Midbrain (tissue), 1 donor: ENCODE data around the gene SCML2.
"Not testable (repeated sequence)": the region's sequence is repeated elsewhere in the genome, so short reads cannot be mapped to it uniquely, and the experiment has no call there.

Experiments
- DNase-seq: peaks from one replicate; lab custom pipeline; 2025; lab: John Stamatoyannopoulos, UW

Gene SCML2

GRCh38 chrX:18354369-18355223, at the start of gene SCML2:
SCML2 (minus strand) TSS chrX:18354688; CDS start chrX:18334071, 20,617 bp downstream.
- peak; percentile 7 for DNase-seq

- DNase-seq = no peak
These were observed 47.3 kb upstream of the SCML2 start for GRCh38 chrX:18401848-18402213.

DNA sequence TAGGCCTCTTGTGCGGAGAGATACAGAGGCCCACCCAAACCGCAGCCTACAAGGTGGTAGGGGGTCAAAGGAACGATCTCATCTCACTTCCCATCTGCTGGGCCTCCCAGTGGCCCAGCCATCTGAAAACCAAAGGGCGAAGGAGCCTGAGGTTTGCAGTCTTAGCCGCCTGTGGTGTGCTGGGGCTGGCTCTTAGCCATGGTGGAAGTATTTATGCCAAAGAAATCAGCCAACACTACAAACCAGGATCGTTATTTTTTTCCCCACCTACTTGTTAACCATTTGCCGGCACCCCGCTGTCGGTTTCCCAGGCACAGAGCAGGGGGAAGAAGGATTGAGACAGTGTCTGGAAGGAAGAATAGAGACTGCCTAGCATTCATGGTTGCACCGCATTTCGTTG, 40.0 kb upstream of the SCML2 start:
- DNase-seq = no peak

- peak; percentile 76 for DNase-seq
These were observed 36.6 kb upstream of the SCML2 start for GRCh38 chrX:18390941-18391538.

GRCh38 chrX:18389966-18390365, 35.5 kb upstream of the SCML2 start:
- DNase-seq = no peak

- DNase-seq = no peak
These were observed 23.3 kb upstream of the SCML2 start for GRCh38 chrX:18377796-18378195.

DNA sequence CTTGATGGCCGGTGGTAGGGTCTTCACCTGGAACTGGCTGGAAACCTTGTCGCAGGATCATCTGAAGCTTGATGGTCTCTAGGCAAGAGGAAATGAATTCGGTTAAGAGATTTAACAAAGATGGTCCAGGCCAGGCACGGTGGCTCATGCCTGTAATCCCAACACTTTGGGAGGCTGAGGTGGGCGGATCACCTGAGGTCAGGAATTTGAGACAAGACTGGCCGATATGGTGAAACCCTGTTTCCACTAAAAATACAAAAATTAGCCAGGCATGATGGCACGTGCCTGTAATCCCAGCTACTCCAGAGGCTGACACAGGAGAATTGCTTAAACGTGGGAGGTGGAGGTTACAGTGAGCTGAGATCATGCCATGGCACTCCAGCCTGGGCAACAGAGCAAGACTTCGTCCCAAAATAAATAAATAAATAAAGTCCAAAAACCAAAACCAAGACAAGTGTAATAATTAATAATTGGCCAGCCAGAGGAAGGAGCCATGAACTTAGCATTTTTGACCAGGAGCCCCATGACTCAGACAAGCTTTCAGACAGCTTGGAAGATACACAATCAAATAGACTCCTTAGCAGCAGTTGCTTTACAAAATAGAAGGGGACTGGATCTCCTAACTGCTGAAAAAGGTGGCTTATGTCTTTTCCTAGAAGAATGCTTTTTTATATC, 20.8 kb upstream of the SCML2 start:
- not testable (repeated sequence) for DNase-seq

- DNase-seq = not testable (repeated sequence)
These were observed 14.6 kb upstream of the SCML2 start for GRCh38 chrX:18369096-18369495.

DNA sequence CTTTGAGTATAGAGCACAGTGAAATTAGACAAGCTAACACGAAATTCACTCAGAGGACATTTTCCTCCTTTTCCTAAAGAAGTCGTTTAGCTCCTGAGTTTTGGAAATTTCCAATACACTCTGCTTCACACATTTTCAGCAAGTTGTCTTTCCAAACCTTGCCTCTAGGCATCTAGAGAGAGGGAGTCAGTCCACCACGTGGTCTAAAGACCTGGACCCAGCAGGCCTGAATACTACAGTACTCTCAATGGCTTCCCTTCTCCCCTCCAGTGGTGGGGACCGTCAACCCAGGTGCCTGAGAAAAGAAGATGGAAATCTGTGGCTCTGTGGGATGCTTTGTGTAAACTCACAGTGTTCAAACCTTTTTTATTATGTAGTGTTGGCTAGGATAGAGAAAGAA, 13.9 kb upstream of the SCML2 start:
- no peak for DNase-seq

DNA sequence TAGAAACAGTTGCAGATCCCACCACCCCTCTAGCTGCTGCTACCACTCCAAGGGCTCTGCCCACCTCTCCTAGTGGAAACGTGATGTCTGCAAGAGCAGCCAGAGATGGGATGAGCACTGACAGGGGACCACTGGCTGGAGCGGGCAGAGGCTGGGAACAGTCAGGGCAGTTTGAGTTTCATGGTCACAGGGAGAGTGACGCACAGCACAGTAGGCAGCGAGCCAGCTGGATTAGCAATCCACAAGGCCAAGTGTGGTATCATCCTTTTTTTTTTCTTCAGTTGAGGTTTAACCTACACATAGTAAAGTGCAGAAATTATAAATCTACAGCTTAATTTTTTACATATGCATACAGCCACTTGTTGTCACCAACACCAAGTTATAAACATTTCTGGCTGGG, 6.4 kb upstream of the SCML2 start:
- no peak for DNase-seq

DNA sequence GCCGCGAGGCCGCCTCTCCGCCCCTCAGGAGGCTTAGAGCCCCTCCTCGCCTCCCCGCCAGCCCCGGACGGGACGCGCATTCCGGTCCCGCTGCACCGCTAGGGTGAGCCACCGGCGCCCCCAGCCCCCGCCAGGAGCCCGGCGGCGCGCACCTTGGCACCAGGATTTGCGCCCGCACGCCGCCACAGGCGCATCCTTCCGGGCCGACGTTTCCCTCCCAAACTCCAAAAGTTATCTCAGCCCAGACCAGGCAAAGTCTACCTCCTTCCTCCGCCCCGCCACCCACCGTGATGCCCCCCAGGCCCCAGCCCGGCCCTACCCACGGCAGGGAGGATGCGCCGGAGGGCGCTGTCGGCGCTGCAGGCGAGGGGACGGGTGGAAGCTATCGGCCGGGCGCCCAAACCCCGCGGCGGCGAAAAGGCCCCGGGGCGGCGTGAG, 538 bp downstream of the SCML2 start:
- DNase-seq = no peak

DNA sequence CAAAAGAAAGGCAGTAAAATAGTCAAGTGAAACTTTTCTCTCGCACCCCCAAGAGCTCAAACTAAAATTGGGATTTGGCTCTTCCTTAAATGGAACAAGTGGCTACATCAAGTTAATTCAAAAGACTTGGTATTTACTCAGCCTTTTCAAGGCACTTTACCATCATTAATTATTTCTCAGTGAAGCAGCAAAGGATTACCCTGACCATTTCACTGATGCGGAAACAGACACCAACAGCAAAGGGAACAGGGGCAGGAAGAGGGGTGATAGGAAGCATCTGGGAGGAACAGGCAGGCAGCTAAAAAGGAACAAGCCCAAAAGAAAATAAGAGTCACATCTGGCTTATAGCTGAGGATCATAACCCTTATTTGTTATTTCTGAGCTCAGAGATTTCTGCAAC, 2.7 kb downstream of the SCML2 start:
- DNase-seq = no peak

- DNase-seq = no peak
These were observed 6.4 kb downstream of the SCML2 start for GRCh38 chrX:18348047-18348446.

- no peak for DNase-seq
These were observed 45.1 kb downstream of the SCML2 start for GRCh38 chrX:18309401-18309800.

DNA sequence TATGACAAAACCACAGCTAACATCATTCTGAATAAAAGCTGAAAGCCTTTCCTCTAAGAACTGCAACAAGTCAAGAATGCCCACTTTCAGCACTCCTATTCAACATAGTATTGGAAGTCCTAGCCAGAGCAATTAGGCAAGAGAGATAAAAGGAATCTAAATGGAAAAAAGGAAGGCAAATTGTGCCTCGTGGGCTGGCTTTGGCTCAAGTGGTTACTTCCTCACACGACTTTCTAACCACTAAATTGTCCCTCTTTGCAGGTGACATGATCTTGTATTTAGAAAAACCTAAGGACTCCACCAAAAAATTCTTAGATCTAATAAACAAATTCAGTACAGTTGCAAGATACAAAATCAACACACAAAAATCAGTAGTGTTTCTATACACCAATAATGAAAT, 57.2 kb downstream of the SCML2 start:
- no peak for DNase-seq

- no peak for DNase-seq
These were observed 59.6 kb downstream of the SCML2 start for GRCh38 chrX:18294893-18295292.

DNA sequence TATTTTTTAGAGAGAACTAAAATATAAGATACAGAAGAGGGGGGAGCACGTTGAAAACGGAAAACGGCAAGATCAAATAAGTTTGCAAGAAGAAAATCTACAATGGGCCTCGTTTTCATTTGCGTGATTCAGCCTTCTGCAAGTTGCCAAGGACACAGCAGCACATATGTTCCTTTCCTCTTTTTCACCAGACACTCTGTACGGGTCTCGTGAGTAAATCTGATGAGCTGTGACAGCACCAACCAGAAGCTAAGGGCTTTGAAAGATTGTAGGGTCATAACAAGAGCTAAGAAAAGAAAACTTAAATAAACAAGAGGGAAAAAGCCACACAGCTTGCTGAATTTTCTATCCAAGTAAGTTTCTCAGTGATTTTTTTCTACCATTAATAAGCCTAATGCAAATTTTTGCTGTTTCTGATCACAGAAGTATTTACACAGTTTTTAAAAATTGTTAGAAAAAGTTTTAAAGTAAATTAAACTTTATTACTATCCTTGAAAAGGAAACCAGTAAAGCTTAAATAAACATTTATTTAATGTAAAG, 63.4 kb downstream of the SCML2 start:
- DNase-seq = no peak

- DNase-seq = no peak
These were observed 64.3 kb downstream of the SCML2 start for GRCh38 chrX:18290200-18290599.

DNA sequence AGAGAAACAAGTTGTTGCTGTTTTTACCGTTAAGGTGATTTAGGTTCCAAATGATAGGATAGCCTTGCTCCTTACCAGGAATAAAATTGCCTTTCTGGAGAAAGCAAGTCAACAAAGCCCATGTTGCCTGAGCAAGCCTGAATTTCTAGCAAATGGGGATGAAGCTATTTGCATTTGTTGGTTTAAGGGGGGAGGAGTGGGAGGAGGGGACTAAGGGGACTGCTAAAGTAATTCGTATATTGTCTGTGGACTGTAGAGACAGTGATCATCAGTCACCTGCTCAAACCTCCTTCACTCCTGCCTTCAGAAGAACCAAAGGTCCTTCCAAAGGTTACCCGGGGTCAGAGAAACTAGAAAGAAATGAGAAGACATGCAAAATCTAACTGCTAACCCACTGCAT, 65.8 kb downstream of the SCML2 start:
- DNase-seq = no peak

- no peak for DNase-seq
These were observed 68.1 kb downstream of the SCML2 start for GRCh38 chrX:18286322-18286831.

- no peak for DNase-seq
These were observed 76.0 kb downstream of the SCML2 start for GRCh38 chrX:18278449-18278848.

DNA sequence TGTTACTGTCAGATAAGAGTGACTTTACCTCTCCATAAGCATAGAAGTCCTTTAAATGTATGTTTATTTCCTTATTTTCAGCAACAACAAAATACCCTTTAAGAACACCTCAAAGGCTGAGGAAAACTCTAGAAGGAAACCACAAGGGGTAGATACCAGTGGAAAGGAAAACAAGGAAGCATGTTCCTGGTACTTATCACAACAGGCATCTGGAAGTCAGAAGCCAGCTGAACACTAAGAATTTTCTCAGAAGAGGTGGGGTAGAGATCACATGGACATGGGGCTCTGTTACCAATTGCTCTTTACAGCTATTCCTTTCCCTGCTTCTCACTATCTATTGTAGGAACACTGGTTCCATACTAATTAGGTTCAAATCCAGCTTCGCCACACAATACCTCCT, 82.3 kb downstream of the SCML2 start:
- no peak for DNase-seq

DNA sequence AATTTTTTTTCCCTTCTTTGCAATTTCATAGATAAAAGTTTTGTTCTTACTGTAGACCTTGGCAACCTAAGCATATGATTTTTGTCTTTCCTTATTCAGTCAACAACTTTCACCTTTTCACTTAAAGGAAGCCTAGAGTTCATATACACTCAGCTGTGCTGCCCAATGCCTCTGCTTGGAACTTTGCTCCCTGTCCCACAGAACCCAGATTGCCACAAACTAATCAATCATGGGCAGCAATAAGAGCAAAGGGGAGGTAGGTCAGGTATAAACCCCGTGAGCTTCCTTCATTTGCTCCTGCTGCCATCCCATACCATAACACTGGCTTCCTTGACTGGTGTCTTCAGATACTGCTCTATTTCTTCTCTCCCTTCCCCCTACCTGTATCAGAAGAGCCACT, 82.8 kb downstream of the SCML2 start:
- no peak for DNase-seq
